Activated naive CD8-positive, alpha-beta T cell treated with anti-CD3 and anti-CD28 coated beads, Interleukin-2, amount 10 ng/mL, durations not matched to agents 7 days and 5 days (primary cell): ENCODE results near the gene ZCCHC13. TPM values are rescaled to one million over a fixed set of nuclear protein-coding genes. Genes with fewer than 3 reads are reported as not detected.
"Not testable (repeated sequence)": the region's sequence is repeated elsewhere in the genome, so short reads cannot be mapped to it uniquely, and the experiment has no call there.

Source experiments
- ATAC-seq: fragments of 150-1000 bp; cut with Tn5 transposase; one replicate; pipeline ENCODE4 v1.10.0; 2021; ENCODE audit warnings: low read depth, moderate library complexity
- POLR2A ChIA-PET: fragments of 350-600 bp; sonication (Branson Sonifier 250); formaldehyde crosslinking; loops from one replicate; lab custom pipeline; 2021; ENCODE audit warnings: antibody characterized with exemption; lab: Charles Lee
- DNase-seq: peaks from one replicate; pipeline ENCODE4 v3.0.0; 2021
- H3K27ac Mint-ChIP-seq: one replicate; pipeline ENCODE4 v1.8.0; 2022; ENCODE audit warnings: mild to moderate bottlenecking, mixed read lengths
- H3K27me3 Mint-ChIP-seq: one replicate; pipeline ENCODE4 v1.8.0; 2022; ENCODE audit warnings: mild to moderate bottlenecking, moderate library complexity, mixed read lengths
- H3K36me3 Mint-ChIP-seq: one replicate; pipeline ENCODE4 v1.8.0; 2021; ENCODE audit warnings: mild to moderate bottlenecking, mixed read lengths
- H3K4me1 Mint-ChIP-seq: one replicate; pipeline ENCODE4 v1.8.0; 2021; ENCODE audit warnings: mixed read lengths
- H3K4me3 Mint-ChIP-seq: one replicate; pipeline ENCODE4 v1.8.0; 2022; ENCODE audit warnings: mild to moderate bottlenecking, moderate library complexity, mixed read lengths
- H3K9me3 Mint-ChIP-seq: one replicate; pipeline ENCODE4 v1.8.0; 2021; ENCODE audit warnings: mixed read lengths
- total RNA-seq, 2 experiments: library from RNA; stranded (reverse); gene quantifications; one replicate each; pipeline ENCODE4 v1.2.3, GENCODE V29; 2021

ZCCHC13 gene
- total RNA-seq, 2 experiments from 2014 or later: not detected

DNA sequence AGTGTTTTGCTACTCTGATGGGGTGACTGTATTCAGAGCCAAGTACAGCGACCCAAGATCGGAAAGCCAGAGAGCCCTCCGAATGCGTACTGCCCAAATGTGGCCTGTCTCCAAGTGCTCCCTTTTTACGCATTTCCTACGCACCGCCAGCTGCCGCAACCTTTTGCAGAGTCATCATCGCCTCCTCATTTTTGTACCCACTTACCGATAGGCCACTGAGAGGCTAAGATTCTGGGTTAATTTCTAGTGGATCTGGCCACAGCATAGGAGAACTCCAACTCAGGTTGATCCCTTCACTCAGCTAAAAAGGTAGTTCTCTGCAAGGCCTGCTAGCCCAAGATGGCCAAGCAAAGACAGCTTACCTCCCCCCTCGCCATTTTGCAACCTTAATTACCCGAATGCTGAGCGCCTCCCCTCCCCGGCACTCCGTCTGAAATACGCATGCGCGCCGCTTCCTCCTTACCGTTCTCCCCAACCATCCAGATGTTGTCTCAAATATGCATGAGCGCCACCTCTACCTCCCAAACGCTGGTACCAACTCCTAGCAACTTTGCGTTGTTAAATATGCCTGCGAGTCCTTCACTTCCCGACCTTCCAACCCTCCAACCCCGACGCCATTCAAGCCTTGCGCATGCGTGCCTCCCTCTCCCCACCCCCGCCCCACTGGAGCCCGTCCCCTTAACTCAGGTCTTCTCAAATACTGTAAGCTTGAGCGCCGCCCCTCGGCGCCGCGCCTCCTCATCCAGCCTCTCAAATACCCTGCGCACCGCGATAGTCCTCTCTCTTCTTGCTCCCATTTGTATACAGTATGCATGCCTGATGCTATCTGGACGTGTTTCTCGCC lies 11.8 kb upstream of the ZCCHC13 start:
- Mint-ChIP-seq H3K4me3 (peak overlapping the region; percentile 99), H3K4me1 (peaks cover 15% of the 10 kb centered on the region), H3K9me3 (no peaks in the 10 kb centered on the region), H3K36me3 (peaks cover 11% of the 10 kb centered on the region), H3K27ac (peak overlapping the region; percentile 100), H3K27me3 (no peaks in the 10 kb centered on the region)
- ATAC-seq (peak; percentile 90), DNase-seq (peak; percentile 74)
- POLR2A ChIA-PET: interaction anchor here (0.6 to 0.9 kb wide), 3 partner anchors 243 to 349 kb away, joined by 3 to 4 read pairs (median 3); no protein-coding TSS in a partner anchor

DNA sequence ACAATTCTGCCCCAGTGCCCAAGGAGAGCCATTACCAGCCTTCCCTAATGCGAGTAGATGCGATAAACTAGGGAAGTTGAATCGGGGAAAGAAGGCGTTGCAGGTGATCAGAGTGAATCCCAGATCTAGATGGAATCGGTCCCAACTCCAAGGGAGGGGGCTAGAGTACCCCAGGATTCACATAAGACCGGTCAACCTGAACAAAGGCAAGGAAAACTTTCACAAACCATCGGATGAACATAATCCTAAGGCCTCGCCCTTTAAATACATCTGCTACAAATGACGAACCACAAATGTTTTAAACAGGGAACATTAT lies 11.2 kb upstream of the ZCCHC13 start:
- POLR2A ChIA-PET: interaction anchor here (0.6 kb wide), 2 partner anchors 247 to 349 kb away, joined by 3 to 4 read pairs; no protein-coding TSS in a partner anchor
- H3K27me3 Mint-ChIP-seq: no peaks in the 10 kb centered on the region

DNA sequence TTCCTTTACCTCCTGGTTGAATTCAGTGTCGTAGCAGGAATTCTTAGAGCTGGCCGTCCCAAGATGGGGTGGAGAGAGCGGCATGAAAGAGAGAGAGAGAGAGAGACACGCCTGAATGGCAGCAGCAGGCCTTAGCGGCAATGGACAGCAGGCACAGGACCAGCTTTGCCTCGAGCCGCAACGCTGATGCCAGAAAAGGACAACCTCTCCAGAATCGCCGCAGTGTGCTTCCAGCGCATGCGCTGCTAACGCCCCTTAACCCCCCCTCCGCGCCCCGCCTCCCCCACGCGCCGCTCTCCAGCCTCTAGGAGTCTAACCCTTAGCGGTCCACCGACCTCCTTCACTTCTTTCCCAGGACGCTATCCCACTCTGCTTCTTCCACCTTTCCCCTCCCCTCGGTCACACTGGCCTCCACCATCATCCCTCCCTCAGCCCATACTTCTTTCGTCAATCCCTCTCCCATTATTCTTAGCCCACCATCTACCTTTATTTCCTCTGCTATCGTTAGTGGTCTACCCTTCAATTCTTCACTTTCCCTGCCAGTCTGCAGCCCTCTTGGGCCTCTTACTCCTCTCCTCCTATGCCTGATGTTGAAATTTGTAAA lies 10.5 kb upstream of the ZCCHC13 start:
- Mint-ChIP-seq H3K9me3 (peaks cover 1% of the 10 kb centered on the region), H3K4me3 (peak overlapping the region; percentile 99), H3K27ac (peak overlapping the region; percentile 77), H3K36me3 (peaks cover 7% of the 10 kb centered on the region), H3K27me3 (no peaks in the 10 kb centered on the region), H3K4me1 (peaks cover 13% of the 10 kb centered on the region)
- ATAC-seq (peak; percentile 24), DNase-seq (peak; percentile 56)
- POLR2A ChIA-PET: no interaction called here

More for the DNA sequence above, 11.2 kb upstream of the ZCCHC13 start:
- H3K4me3 Mint-ChIP-seq: peak overlapping the region; percentile 99
- H3K27ac Mint-ChIP-seq: peak overlapping the region; percentile 100
- H3K4me1 Mint-ChIP-seq: peaks cover 15% of the 10 kb centered on the region
- peaks cover under 1% of the 10 kb centered on the region for H3K9me3 Mint-ChIP-seq
- peaks cover 11% of the 10 kb centered on the region for H3K36me3 Mint-ChIP-seq
- no peak for ATAC-seq
- DNase-seq: no peak

DNA sequence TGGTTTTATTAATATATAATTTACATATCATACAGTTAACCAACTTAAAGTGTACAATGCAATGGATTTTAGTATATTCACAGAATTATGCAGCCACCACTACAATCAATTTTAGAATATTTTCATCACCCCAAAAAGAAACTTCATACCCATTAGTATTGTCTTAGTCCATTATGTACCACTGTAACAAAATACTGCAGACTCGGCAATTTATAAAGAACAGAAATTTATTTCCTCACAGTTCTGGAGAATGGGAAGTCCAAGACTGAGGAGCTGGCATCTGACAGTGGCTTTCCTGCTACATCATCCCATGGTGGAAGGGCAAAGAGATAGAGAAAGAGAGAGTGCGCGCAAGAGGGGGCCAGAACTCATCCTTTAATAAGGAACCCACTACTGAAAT lies 8.9 kb upstream of the ZCCHC13 start:
- POLR2A ChIA-PET: no interaction called here
- peaks cover 2% of the 10 kb centered on the region for H3K27me3 Mint-ChIP-seq
- H3K36me3 Mint-ChIP-seq: peaks cover 3% of the 10 kb centered on the region
- ATAC-seq: no peak
- H3K4me3 Mint-ChIP-seq: no peak overlapping the region
- peaks cover 1% of the 10 kb centered on the region for H3K9me3 Mint-ChIP-seq
- peaks cover 9% of the 10 kb centered on the region for H3K4me1 Mint-ChIP-seq
- H3K27ac Mint-ChIP-seq: no peak overlapping the region
- no peak for DNase-seq

GRCh38 chrX:74297766-74298165 lies 6.2 kb upstream of the ZCCHC13 start:
- no peaks in the 10 kb centered on the region for H3K36me3 Mint-ChIP-seq
- no peak overlapping the region for H3K27ac Mint-ChIP-seq
- H3K4me1 Mint-ChIP-seq: peaks cover 6% of the 10 kb centered on the region
- ATAC-seq (no peak), DNase-seq (no peak)
- peaks cover 1% of the 10 kb centered on the region for H3K9me3 Mint-ChIP-seq
- H3K27me3 Mint-ChIP-seq: peaks cover 2% of the 10 kb centered on the region
- POLR2A ChIA-PET: no interaction called here
- H3K4me3 Mint-ChIP-seq: no peak overlapping the region

DNA sequence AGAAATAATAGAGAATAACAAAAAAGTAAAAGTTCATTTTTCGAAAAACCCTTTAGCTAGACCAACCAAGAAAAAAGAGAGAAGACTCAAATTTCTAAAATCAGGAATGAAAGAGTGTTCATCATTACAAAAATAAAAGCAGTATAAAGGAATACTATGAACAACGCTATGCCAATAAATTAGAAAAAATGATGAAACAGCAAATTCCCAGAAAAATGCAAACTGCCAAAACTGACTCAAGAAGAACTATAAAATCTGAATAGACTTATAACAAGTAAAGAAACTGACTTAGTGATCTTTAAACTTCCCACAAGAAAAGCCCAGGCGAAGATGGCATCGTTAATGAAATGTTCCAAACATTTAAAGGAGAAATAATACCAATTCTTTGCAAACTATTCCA lies 3.1 kb upstream of the ZCCHC13 start:
- DNase-seq (no peak), ATAC-seq (no peak)
- peaks cover 2% of the 10 kb centered on the region for H3K4me1 Mint-ChIP-seq
- POLR2A ChIA-PET: no interaction called here
- no peaks in the 10 kb centered on the region for H3K36me3 Mint-ChIP-seq
- no peak overlapping the region for H3K27ac Mint-ChIP-seq
- H3K9me3 Mint-ChIP-seq: peaks cover 1% of the 10 kb centered on the region
- H3K27me3 Mint-ChIP-seq: peaks cover 2% of the 10 kb centered on the region
- H3K4me3 Mint-ChIP-seq: no peak overlapping the region

- POLR2A ChIA-PET: no interaction called here
- no peak overlapping the region for H3K27ac Mint-ChIP-seq
- ATAC-seq (no peak), DNase-seq (no peak)
- no peaks in the 10 kb centered on the region for H3K9me3 Mint-ChIP-seq
- H3K4me1 Mint-ChIP-seq: peaks cover 2% of the 10 kb centered on the region
- H3K27me3 Mint-ChIP-seq: no peaks in the 10 kb centered on the region
- no peak overlapping the region for H3K4me3 Mint-ChIP-seq
- H3K36me3 Mint-ChIP-seq: no peaks in the 10 kb centered on the region
These were observed 14.7 kb downstream of the ZCCHC13 start for GRCh38 chrX:74318672-74319071.

GRCh38 chrX:74319321-74319720 lies 15.3 kb downstream of the ZCCHC13 start:
- ATAC-seq, H3K36me3 Mint-ChIP-seq, H3K4me3 Mint-ChIP-seq, DNase-seq, POLR2A ChIA-PET, H3K4me1 Mint-ChIP-seq, H3K27me3 Mint-ChIP-seq, H3K27ac Mint-ChIP-seq, H3K9me3 Mint-ChIP-seq: not testable (repeated sequence)

GRCh38 chrX:74321191-74321590 lies 17.2 kb downstream of the ZCCHC13 start:
- Mint-ChIP-seq H3K27ac (no peak overlapping the region), H3K4me3 (no peak overlapping the region), H3K27me3 (no peaks in the 10 kb centered on the region), H3K9me3 (no peaks in the 10 kb centered on the region), H3K36me3 (no peaks in the 10 kb centered on the region), H3K4me1 (peaks cover 2% of the 10 kb centered on the region)
- DNase-seq (no peak), ATAC-seq (no peak)
- POLR2A ChIA-PET: no interaction called here

GRCh38 chrX:74324131-74324530 lies 20.2 kb downstream of the ZCCHC13 start:
- peaks cover 2% of the 10 kb centered on the region for H3K27me3 Mint-ChIP-seq
- POLR2A ChIA-PET: no interaction called here
- H3K4me1 Mint-ChIP-seq: no peaks in the 10 kb centered on the region
- no peaks in the 10 kb centered on the region for H3K36me3 Mint-ChIP-seq
- H3K4me3 Mint-ChIP-seq: no peak overlapping the region
- DNase-seq (no peak), ATAC-seq (no peak)
- H3K27ac Mint-ChIP-seq: no peak overlapping the region
- no peaks in the 10 kb centered on the region for H3K9me3 Mint-ChIP-seq

- Mint-ChIP-seq H3K4me3 (no peak overlapping the region), H3K27ac (no peak overlapping the region), H3K4me1 (no peaks in the 10 kb centered on the region), H3K27me3 (peaks cover 2% of the 10 kb centered on the region), H3K36me3 (no peaks in the 10 kb centered on the region), H3K9me3 (no peaks in the 10 kb centered on the region)
- ATAC-seq: no peak
- POLR2A ChIA-PET: no interaction called here
- no peak for DNase-seq
These were observed 21.4 kb downstream of the ZCCHC13 start for GRCh38 chrX:74325130-74326059.

DNA sequence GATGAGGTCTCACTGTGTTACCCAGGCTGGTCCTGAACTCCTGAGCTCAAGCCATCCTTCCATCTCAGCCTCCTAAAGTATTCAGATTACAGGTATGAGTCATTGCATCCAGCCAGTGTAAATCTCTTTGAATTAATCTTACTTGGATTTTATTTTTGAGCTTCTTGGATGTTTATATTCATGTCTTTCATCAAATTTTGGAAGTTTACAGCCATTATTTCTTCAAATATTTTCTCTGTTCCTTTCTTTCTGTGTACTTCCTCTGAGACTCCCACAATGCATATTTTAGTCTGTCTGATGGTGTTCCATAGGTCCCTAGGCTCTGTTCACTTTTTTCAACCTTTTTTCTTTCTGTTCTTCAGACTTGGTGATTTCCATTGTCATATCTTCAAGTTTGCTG lies 34.9 kb downstream of the ZCCHC13 start:
- ATAC-seq (no peak), DNase-seq (no peak)
- Mint-ChIP-seq H3K27me3 (peaks cover 4% of the 10 kb centered on the region), H3K4me3 (no peak overlapping the region), H3K9me3 (no peaks in the 10 kb centered on the region), H3K4me1 (peaks cover under 1% of the 10 kb centered on the region), H3K36me3 (no peaks in the 10 kb centered on the region), H3K27ac (no peak overlapping the region)
- POLR2A ChIA-PET: no interaction called here

GRCh38 chrX:74340051-74340450 lies 36.1 kb downstream of the ZCCHC13 start:
- POLR2A ChIA-PET: no interaction called here
- H3K9me3 Mint-ChIP-seq: no peaks in the 10 kb centered on the region
- no peaks in the 10 kb centered on the region for H3K36me3 Mint-ChIP-seq
- no peak overlapping the region for H3K4me3 Mint-ChIP-seq
- H3K4me1 Mint-ChIP-seq: peaks cover 1% of the 10 kb centered on the region
- no peak overlapping the region for H3K27ac Mint-ChIP-seq
- DNase-seq (no peak), ATAC-seq (no peak)
- peaks cover 4% of the 10 kb centered on the region for H3K27me3 Mint-ChIP-seq
